ENCODE measurements around the gene BRSK2.

Gene BRSK2

DNA sequence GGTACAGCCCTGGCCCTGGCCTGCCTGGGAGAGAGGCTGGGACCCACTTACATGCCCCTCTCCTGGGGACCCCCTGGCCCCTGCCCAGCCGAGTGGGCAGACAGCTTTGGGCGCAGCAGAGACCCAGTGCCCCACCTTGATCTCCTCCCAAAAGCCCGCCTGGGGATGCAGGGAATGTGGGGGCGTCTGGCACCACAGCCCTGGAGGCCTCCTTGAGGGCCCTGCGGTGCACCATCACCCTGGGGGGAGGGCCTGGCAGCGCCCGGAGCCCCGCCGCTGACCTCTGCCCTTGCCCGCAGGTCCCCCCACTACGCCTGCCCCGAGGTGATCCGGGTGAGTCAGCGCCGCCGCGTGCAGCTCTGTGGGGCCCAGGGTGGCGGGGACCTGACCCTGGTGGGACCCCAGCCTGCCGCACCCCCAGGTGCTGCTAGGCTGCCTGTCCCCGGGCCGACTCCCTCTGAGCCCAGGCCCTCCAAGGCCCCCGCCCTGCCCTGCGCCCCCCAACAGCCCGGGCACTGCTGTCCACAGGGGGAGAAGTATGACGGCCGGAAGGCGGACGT is 53.2 kb downstream of the BRSK2 start:
- H3K4me3 ChIP-seq (ENCODE audit: low read depth, low read length): no peak overlapping the region
- TF ChIP-seq, protein P1, sequence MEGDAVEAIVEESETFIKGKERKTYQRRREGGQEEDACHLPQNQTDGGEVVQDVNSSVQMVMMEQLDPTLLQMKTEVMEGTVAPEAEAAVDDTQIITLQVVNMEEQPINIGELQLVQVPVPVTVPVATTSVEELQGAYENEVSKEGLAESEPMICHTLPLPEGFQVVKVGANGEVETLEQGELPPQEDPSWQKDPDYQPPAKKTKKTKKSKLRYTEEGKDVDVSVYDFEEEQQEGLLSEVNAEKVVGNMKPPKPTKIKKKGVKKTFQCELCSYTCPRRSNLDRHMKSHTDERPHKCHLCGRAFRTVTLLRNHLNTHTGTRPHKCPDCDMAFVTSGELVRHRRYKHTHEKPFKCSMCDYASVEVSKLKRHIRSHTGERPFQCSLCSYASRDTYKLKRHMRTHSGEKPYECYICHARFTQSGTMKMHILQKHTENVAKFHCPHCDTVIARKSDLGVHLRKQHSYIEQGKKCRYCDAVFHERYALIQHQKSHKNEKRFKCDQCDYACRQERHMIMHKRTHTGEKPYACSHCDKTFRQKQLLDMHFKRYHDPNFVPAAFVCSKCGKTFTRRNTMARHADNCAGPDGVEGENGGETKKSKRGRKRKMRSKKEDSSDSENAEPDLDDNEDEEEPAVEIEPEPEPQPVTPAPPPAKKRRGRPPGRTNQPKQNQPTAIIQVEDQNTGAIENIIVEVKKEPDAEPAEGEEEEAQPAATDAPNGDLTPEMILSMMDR (IDR thresholded peaks at IDR 0.05; ENCODE audit: low read depth, low read length): no peak
- no peak for DNase-seq (ENCODE audit: low read depth, low spot score)
- in situ Hi-C loops (cut with HindIII; ENCODE audit: low sequenced_read_pairs): no loop called here

DNA sequence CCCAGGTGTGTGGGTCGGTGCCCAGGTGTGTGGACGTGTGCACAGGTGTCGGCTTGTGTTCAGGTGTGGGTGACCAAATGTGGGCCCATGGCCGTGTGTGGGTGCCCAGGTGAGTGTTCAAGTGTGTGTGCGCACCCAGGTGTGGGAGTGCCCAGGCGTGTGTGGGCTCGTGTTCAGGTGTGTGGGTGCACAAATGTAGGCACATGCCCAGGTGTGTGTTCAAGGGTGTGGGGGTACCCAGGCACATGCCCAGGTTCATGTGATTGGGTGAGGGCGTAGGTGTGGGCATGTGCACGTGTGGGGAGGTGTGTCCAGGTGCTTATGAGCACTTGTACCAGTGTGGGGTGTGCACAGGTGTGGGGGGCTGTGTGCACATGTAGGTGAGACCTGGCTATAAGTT is 54.0 kb downstream of the BRSK2 start:
- in situ Hi-C loops (cut with HindIII; ENCODE audit: low sequenced_read_pairs): no loop called here
- no peak for DNase-seq (ENCODE audit: low read depth, low spot score)
- H3K4me3 ChIP-seq (ENCODE audit: low read depth, low read length): no peak overlapping the region
- TF ChIP-seq, protein P1 (IDR thresholded peaks at IDR 0.05; ENCODE audit: low read depth, low read length): no peak

DNA sequence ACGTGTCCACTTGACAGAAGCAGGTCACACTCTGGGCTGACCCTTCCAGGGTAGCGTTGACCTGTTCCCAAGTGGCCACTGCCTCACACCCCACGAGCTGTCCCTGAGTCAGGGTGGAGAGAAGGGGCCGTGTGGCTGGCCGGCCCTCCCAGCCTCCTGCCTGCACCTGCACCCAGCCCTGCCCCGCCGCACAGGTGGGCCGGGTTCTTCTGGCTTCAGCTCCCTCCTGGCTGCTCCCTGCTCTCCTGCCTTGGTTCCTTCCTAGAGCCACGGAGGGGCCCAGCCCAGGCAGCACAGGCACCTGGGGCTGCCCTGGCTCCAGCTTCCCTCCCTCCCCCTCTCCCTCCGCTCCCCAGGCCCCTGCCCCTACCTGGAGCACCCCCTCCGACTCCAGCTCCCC is 54.6 kb downstream of the BRSK2 start:
- H3K4me3 ChIP-seq (ENCODE audit: low read depth, low read length): no peak overlapping the region
- in situ Hi-C loops (cut with HindIII; ENCODE audit: low sequenced_read_pairs): no loop called here
- TF ChIP-seq, protein P1 (IDR thresholded peaks at IDR 0.05; ENCODE audit: low read depth, low read length): no peak
- no peak for DNase-seq (ENCODE audit: low read depth, low spot score)

DNA sequence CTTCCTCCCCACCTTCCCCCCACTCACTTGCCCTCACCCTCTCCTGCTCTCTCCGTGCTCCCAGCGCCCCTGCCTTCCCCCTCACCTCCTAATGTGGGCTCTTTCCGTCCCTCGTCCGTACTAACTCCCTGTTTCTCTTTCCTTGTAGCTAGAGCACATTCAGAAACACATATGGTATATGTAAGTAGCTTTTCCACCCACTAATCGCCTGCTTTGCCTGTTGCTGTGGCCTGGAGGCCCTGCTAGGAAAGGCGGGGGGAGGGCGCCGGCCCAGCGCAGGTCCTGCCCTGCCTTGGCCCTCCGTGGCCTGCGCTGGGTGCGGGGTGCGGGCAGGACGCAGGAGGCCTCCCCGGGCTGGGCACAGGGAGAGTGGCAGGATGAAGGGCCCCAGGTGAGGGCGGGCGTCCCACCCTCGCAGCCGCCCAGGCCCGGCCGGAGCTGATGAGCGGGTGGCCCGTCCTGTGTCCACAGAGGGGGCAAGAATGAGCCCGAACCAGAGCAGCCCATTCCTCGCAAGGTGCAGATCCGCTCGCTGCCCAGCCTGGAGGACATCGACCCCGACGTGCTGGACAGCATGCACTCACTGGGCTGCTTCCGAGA is 55.2 kb downstream of the BRSK2 start:
- in situ Hi-C loops (cut with HindIII; ENCODE audit: low sequenced_read_pairs): no loop called here
- no peak overlapping the region for H3K4me3 ChIP-seq (ENCODE audit: low read depth, low read length)
- TF ChIP-seq, protein P1 (IDR thresholded peaks at IDR 0.05; ENCODE audit: low read depth, low read length): no peak
- no peak for DNase-seq (ENCODE audit: low read depth, low spot score)

DNA sequence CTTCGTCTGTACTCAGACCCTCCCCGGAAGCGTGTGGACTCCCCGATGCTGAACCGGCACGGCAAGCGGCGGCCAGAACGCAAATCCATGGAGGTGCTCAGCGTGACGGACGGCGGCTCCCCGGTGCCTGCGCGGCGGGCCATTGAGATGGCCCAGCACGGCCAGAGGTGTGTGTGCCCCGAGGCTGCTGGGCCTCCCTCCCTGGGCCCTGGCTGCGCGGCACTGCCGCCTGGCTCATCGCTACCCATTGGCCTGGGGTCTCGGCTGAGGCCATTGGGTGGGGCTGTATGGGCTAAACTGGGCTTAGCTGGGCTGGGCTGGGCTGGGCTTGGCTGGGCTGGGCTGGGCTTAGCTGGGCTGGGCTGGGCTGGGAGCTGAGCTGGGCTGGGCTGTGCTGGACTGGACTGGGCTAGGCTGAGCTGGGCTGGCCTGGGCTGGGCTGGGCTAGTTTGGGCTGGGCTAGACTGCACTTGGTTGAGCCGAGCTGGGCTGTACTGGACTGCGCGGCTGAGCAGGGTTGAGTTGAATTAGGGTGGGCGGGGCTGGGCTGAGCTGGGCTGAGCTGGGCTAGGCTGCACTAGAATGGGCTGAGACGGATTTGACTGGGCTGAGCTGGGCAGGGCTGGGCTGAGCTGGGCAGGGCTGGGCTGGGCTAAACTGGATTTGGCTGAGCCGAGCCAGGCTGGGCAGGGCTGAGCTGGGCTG is 56.2 kb downstream of the BRSK2 start:
- TF ChIP-seq, protein P1 (IDR thresholded peaks at IDR 0.05; ENCODE audit: low read depth, low read length): no peak
- in situ Hi-C loops (cut with HindIII; ENCODE audit: low sequenced_read_pairs): no loop called here
- H3K4me3 ChIP-seq (ENCODE audit: low read depth, low read length): no peak overlapping the region
- DNase-seq (ENCODE audit: low read depth, low spot score): no peak

DNA sequence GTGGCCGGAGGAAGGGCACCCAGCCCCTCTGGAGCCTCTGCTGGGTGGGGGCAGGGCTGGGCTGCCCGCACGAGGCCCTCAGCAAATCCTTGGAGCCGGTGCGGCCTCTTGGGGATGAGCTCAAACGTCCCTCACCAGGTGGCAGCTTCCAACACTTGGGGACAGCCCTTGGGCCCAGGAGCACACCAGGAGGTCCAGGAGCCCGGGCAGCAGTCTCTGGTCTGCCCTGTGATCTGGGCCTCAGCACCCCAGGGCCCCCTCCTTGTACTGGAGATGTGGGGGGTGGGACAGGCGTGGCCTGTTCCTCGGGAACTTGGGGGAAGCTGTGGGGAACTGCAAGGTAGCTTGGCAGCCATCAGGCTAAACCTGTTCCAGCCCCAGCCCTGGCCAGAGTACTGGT is 56.9 kb downstream of the BRSK2 start:
- no peak for DNase-seq (ENCODE audit: low read depth, low spot score)
- in situ Hi-C loops (cut with HindIII; ENCODE audit: low sequenced_read_pairs): no loop called here
- H3K4me3 ChIP-seq (ENCODE audit: low read depth, low read length): no peak overlapping the region
- TF ChIP-seq, protein P1 (IDR thresholded peaks at IDR 0.05; ENCODE audit: low read depth, low read length): no peak
